ENCODE data around the gene THAP4. TPM values are rescaled to one million over a fixed set of nuclear protein-coding genes. Genes with fewer than 3 reads are reported as not detected.

THAP4 gene
- total RNA-seq, 1 donor from 2014 or later: 42.5 TPM

DNA sequence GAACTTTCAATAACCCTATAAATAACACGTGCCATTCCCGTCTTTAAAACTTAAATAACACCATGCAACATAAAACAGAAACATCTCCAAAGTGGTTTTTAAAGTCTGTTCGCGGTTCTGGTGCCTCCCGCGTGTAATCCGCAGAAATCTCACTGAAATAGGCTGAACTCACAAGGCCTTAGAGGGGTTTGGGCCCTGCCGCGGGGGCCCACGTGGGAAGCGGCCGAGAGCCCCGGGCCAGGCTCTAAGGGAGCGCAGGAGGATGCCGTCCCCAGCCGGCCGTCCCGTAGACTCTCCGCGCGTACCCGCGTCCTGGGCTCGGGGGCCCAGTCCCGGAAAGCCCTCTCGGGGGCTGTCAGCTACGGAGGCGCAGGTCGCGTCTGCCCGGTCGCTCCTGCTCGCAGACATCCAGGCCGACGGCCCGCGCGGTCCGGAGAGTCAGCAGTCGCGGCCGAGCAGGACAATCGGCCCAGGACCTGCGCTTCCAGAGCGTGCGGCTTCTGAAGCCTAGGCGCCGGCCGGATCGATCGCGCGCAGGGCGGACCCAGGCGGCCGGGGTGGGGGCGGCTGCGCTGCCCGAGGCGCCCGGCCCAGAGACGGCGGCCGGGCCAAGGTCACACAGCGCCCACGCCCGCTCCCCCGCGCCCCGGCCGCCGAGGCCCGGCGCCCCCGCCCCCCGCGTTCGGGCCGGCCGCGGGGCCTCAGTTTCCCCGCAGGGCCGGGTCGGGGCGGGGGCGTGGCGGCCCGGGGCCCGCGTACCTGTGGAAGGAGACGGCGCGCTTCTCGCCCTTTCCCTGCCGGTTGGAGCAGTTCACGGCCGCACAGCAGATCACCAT is 558 bp downstream of the THAP4 start:
- Mint-ChIP-seq H3K4me3 (ENCODE audit: unreplicated experiment) (peak overlapping the region; percentile 91), H3K36me3 (ENCODE audit: low read depth, unreplicated experiment) (peaks cover 40% of the 10 kb centered on the region), H3K27me3 (ENCODE audit: unreplicated experiment) (peaks cover 7% of the 10 kb centered on the region), H3K4me1 (ENCODE audit: unreplicated experiment) (peaks cover 23% of the 10 kb centered on the region), H3K9me3 (ENCODE audit: unreplicated experiment) (no peaks in the 10 kb centered on the region), H3K27ac (ENCODE audit: unreplicated experiment) (peak overlapping the region; percentile 43)
- peak; percentile 59 for DNase-seq (ENCODE audit: low spot score)
- TF ChIP-seq, protein P1, sequence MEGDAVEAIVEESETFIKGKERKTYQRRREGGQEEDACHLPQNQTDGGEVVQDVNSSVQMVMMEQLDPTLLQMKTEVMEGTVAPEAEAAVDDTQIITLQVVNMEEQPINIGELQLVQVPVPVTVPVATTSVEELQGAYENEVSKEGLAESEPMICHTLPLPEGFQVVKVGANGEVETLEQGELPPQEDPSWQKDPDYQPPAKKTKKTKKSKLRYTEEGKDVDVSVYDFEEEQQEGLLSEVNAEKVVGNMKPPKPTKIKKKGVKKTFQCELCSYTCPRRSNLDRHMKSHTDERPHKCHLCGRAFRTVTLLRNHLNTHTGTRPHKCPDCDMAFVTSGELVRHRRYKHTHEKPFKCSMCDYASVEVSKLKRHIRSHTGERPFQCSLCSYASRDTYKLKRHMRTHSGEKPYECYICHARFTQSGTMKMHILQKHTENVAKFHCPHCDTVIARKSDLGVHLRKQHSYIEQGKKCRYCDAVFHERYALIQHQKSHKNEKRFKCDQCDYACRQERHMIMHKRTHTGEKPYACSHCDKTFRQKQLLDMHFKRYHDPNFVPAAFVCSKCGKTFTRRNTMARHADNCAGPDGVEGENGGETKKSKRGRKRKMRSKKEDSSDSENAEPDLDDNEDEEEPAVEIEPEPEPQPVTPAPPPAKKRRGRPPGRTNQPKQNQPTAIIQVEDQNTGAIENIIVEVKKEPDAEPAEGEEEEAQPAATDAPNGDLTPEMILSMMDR (IDR thresholded peaks at IDR 0.05; ENCODE audit: unreplicated experiment): no peak

DNA sequence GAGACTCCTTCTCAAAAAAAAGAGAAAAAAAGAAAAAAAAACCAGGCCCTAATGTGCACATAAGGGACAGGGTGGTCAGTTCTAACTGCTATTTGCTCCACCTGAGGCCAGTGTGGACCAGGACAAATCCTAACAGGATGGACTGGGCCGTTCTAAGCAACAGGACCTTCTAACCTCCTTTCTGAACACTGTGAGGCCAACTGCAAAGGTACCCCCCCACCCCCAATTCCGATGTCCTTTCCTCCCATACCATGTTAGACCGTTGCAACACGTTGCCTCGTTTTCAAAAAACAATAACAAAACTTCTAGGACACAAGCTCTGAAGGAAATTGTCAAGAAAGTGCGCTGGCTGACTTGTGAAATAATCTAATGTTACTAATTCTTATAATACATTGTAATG is 1.2 kb downstream of the THAP4 start:
- Mint-ChIP-seq H3K27me3 (ENCODE audit: unreplicated experiment) (peaks cover 7% of the 10 kb centered on the region), H3K9me3 (ENCODE audit: unreplicated experiment) (no peaks in the 10 kb centered on the region), H3K36me3 (ENCODE audit: low read depth, unreplicated experiment) (peaks cover 37% of the 10 kb centered on the region), H3K4me3 (ENCODE audit: unreplicated experiment) (peak overlapping the region; percentile 91), H3K4me1 (ENCODE audit: unreplicated experiment) (peaks cover 20% of the 10 kb centered on the region), H3K27ac (ENCODE audit: unreplicated experiment) (peak overlapping the region; percentile 43)
- DNase-seq (ENCODE audit: low spot score): no peak
- TF ChIP-seq, protein P1 (IDR thresholded peaks at IDR 0.05; ENCODE audit: unreplicated experiment): no peak

DNA sequence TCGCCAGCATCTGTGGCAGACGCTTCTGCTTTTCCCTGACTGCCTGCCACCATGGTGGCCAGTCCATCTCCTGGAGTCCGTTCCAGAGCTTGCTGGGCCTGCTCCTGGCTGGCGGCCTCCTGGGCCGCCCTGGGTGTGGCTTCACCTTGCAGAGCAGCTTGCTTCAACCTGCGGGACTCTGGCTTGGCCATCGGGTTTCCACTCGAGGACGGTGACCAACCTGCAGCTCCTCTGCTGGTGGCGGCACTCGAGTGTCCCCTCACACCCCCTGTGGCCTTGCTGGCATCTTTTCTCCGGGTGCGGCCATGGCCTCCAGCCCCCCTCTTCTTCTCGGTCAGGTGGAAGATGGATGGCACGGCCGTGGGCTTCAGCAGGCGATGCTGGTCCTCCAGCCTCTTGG is 3.4 kb downstream of the THAP4 start:
- TF ChIP-seq, protein P1 (IDR thresholded peaks at IDR 0.05; ENCODE audit: unreplicated experiment): no peak
- Mint-ChIP-seq H3K4me3 (ENCODE audit: unreplicated experiment) (no peak overlapping the region), H3K36me3 (ENCODE audit: low read depth, unreplicated experiment) (peaks cover 24% of the 10 kb centered on the region), H3K27me3 (ENCODE audit: unreplicated experiment) (peaks cover 7% of the 10 kb centered on the region), H3K4me1 (ENCODE audit: unreplicated experiment) (peaks cover 12% of the 10 kb centered on the region), H3K27ac (ENCODE audit: unreplicated experiment) (no peak overlapping the region), H3K9me3 (ENCODE audit: unreplicated experiment) (no peaks in the 10 kb centered on the region)
- no peak for DNase-seq (ENCODE audit: low spot score)

DNA sequence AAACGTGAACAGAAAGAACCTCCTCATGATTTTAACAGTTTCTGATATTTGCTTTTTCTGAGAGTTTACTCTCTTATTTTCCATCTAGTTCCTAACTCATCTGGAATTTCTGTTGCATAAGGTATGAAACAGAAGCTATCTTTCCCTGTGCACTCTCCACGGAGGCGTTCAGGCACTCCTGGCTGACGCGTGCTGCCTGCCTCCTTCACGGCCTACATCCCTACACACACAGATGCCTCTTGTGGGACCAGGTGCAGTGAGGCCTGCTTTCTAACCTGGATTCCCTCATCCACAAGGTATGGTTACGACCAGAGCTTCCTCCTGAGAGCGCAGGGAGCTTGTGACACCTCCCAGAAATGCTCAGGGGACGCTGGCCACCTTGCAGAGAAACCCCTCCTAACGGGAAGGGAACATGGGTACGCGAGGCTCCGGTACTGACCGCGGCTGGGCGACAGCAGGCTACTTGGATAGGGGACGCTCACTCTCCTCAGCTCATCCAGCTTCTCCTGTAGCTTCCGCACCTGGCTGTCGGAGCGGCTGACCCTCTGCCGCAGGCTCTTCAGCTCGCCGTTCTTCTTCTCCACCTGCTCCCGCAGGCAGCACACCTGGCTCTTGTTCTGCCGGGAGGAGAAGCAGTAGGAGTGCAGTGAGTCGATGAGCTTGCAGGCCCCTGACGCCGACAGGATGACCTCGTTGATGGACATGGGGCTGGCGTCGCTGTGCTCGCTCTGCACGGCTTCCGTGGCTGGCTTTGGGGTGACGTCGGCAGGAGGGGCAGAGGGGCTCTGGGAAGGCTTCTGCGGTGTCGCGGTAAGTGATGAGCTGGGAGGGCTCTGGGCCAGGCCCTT is 4.3 kb downstream of the THAP4 start:
- Mint-ChIP-seq H3K4me1 (ENCODE audit: unreplicated experiment) (peaks cover 6% of the 10 kb centered on the region), H3K36me3 (ENCODE audit: low read depth, unreplicated experiment) (peaks cover 20% of the 10 kb centered on the region), H3K9me3 (ENCODE audit: unreplicated experiment) (no peaks in the 10 kb centered on the region), H3K27me3 (ENCODE audit: unreplicated experiment) (peaks cover 7% of the 10 kb centered on the region), H3K27ac (ENCODE audit: unreplicated experiment) (no peak overlapping the region), H3K4me3 (ENCODE audit: unreplicated experiment) (peak overlapping the region; percentile 37)
- TF ChIP-seq, protein P1 (IDR thresholded peaks at IDR 0.05; ENCODE audit: unreplicated experiment): no peak
- no peak for DNase-seq (ENCODE audit: low spot score)
